Activated CD4-positive, alpha-beta memory T cell treated with anti-CD3 and anti-CD28 coated beads, Interleukin-2, amount 10 ng/mL, durations not matched to agents 7 days and 5 days (primary cell): ENCODE results near the gene SAMSN1. TPM values are rescaled to one million over a fixed set of nuclear protein-coding genes. Genes with fewer than 3 reads are reported as not detected.

Source experiments
- CTCF ChIA-PET: fragments of 350-600 bp; sonication (Branson Sonifier 250); formaldehyde crosslinking; loops from one replicate; lab custom pipeline; 2021; ENCODE audit warnings: antibody characterized with exemption, inconsistent platforms; lab: Charles Lee
- POLR2A ChIA-PET: fragments of 350-600 bp; sonication (Branson Sonifier 250); formaldehyde crosslinking; loops from one replicate; lab custom pipeline; 2021; ENCODE audit warnings: antibody characterized with exemption; lab: Charles Lee
- DNase-seq: peaks from one replicate; pipeline ENCODE4 v3.0.0-alpha.2; 2020
- H3K27ac Mint-ChIP-seq: one replicate; pipeline ENCODE4 v1.8.0; 2021; ENCODE audit warnings: mild to moderate bottlenecking, mixed read lengths
- H3K27me3 Mint-ChIP-seq: one replicate; pipeline ENCODE4 v1.8.0; 2021; ENCODE audit warnings: mixed read lengths
- H3K36me3 Mint-ChIP-seq: one replicate; pipeline ENCODE4 v1.8.0; 2021; ENCODE audit warnings: low read depth, mixed read lengths
- H3K4me1 Mint-ChIP-seq: one replicate; pipeline ENCODE4 v1.8.0; 2021; ENCODE audit warnings: mixed read lengths
- H3K4me3 Mint-ChIP-seq: one replicate; pipeline ENCODE4 v1.8.0; 2021; ENCODE audit warnings: mild to moderate bottlenecking, mixed read lengths
- H3K9me3 Mint-ChIP-seq: one replicate; pipeline ENCODE4 v1.8.0; 2021; ENCODE audit warnings: mixed read lengths
- total RNA-seq, 2 experiments: library from RNA; stranded (reverse); gene quantifications; one replicate each; pipeline ENCODE4 v1.2.3, GENCODE V29; 2021

SAMSN1 gene
- total RNA-seq, 2 experiments from 2014 or later: 87.1 to 91.0 TPM

GRCh38 chr21:14438211-14438610, 107.9 kb downstream of the SAMSN1 start:
- no peaks in the 10 kb centered on the region for H3K27me3 Mint-ChIP-seq
- H3K36me3 Mint-ChIP-seq: no peaks in the 10 kb centered on the region
- ChIA-PET CTCF (no interaction called here), POLR2A (no interaction called here)
- no peaks in the 10 kb centered on the region for H3K9me3 Mint-ChIP-seq
- H3K4me1 Mint-ChIP-seq: no peaks in the 10 kb centered on the region
- H3K27ac Mint-ChIP-seq: no peak overlapping the region
- H3K4me3 Mint-ChIP-seq: no peak overlapping the region
- no peak for DNase-seq

GRCh38 chr21:14435423-14435822, 110.7 kb downstream of the SAMSN1 start:
- Mint-ChIP-seq H3K4me3 (no peak overlapping the region), H3K27me3 (peaks cover 5% of the 10 kb centered on the region), H3K27ac (no peak overlapping the region), H3K4me1 (no peaks in the 10 kb centered on the region), H3K36me3 (no peaks in the 10 kb centered on the region), H3K9me3 (no peaks in the 10 kb centered on the region)
- ChIA-PET CTCF (no interaction called here), POLR2A (no interaction called here)
- no peak for DNase-seq

Other genes with a start within 250 kb of the SAMSN1 start
- 10 to 100 TPM; 45.5 to 48.5 TPM for gene HSPA13, start 163.2 kb downstream of the SAMSN1 start, total RNA-seq